GM23338 (cell line): ENCODE measurements around the gene MRTFA.

Source experiments
- CTCF ChIP-seq, 2 experiments: fragments of 200-600 bp in 1 of 2; sonication (generic) in 1 of 2; conservative IDR thresholded peaks; 2 replicates each; pipeline versions ENCODE4 v1.5.1 to v1.6.1; 2016 to 2017; ENCODE audit warnings: antibody characterized with exemption in 2 of 2, low read depth in 2 of 2, mild to moderate bottlenecking in 2 of 2, moderate library complexity in 1 of 2
- ETS1 ChIP-seq: IDR thresholded peaks from 2 replicates; pipeline ENCODE4 v1.6.1; 2016; ENCODE audit warnings: antibody characterized with exemption
- EZH2 ChIP-seq: fragments of 200-600 bp; sonication (generic); IDR thresholded peaks from one replicate; pipeline ENCODE4 v1.8.0; 2017; ENCODE audit warnings: antibody characterized with exemption, mild to moderate bottlenecking, low read depth; ENCODE audit not compliant: unreplicated experiment
- EZH2phosphoT487 ChIP-seq: fragments of 200-600 bp; sonication (generic); IDR thresholded peaks from one replicate; pipeline ENCODE4 v1.8.1; 2018; ENCODE audit warnings: antibody characterized with exemption; ENCODE audit not compliant: unreplicated experiment
- POLR2AphosphoS5 ChIP-seq: IDR thresholded peaks from 2 replicates; pipeline ENCODE4 v1.6.1; 2016; ENCODE audit warnings: antibody characterized with exemption, low read depth
- REST ChIP-seq: IDR thresholded peaks from one replicate; pipeline ENCODE4 v1.6.1; 2018; ENCODE audit warnings: antibody characterized with exemption; ENCODE audit not compliant: unreplicated experiment
- ZNF114 ChIP-seq: fragments of 250-450 bp; sonication (Bioruptor Pico); IDR thresholded peaks from 2 replicates; pipeline ENCODE4 v1.5.0; 2020; ENCODE audit warnings: mild to moderate bottlenecking, moderate library complexity

GRCh38 chr22:40673017-40673416 is 36.5 kb upstream of the MRTFA start:
- TF ChIP-seq CTCF (conservative IDR thresholded peaks at IDR 0.05; ENCODE audit: low read depth in 2 of 2) (no peak), ETS1 (no peak), EZH2phosphoT487 (no peak), EZH2 (no peak), ZNF114 (no peak), REST (no peak), POLR2AphosphoS5 (no peak)
